Measurements from ENCODE around the gene OR2AP1.

The OR2AP1 gene

DNA sequence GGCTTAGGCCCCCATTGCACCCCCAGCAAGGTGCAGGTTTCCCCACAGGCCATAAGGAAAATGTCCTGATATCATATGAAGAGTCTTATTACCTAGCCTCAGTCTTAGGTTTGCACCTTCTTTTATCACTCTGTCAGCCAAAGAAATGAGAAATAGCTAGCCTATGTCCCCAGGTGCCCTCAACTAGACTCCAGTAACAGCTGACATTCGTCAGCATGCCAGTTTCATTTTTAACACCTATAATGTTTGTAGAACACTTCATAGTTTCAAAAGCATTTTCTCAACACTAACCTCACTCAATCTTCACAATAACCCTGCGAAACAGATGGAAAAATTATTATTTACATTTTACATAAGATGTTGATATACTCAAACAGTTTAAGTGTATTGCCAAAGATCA lies 40.4 kb downstream of the OR2AP1 start:
- H3K4me3 ChIP-seq (ENCODE audit: low read depth in 1 of 2, low read length in 2 of 2) = no peak overlapping the region
- H3K27ac ChIP-seq (ENCODE audit: low read depth, low read length) = no peak overlapping the region
- no peaks in the 10 kb centered on the region for H3K4me1 ChIP-seq (ENCODE audit: insufficient read depth, low read length)
- no peaks in the 10 kb centered on the region for H3K36me3 ChIP-seq (ENCODE audit: insufficient read depth, low read length)
- H3K9me3 ChIP-seq (ENCODE audit: low read length) = peaks cover 10% of the 10 kb centered on the region
- no peaks in the 10 kb centered on the region for H3K27me3 ChIP-seq (ENCODE audit: control insufficient read depth in 1 of 2, insufficient read depth in 2 of 2, low read length in 2 of 2)
- no peak overlapping the region for H3K9ac ChIP-seq (ENCODE audit: low read length)

DNA sequence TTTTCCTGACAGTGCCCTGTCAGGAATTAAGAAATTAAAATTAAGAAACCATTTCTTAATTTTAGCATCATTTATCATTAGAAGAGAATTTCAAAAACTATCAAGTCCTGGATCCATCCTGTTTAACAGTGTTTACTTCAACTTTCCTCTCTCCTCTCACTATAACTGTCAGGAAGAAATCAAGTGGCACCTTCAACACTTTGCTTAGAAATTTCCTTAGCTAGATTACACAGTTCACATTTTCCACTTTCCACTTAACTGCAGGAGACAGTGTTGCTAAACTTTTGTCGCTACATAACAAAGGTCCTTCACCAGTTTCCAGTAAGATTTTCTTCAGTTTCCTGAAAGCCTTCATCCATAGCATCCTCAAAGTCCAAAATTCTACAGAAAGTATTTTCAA lies 42.5 kb downstream of the OR2AP1 start:
- no peaks in the 10 kb centered on the region for H3K27me3 ChIP-seq (ENCODE audit: control insufficient read depth in 1 of 2, insufficient read depth in 2 of 2, low read length in 2 of 2)
- H3K27ac ChIP-seq (ENCODE audit: low read depth, low read length) = no peak overlapping the region
- H3K9me3 ChIP-seq (ENCODE audit: low read length) = peaks cover 10% of the 10 kb centered on the region

DNA sequence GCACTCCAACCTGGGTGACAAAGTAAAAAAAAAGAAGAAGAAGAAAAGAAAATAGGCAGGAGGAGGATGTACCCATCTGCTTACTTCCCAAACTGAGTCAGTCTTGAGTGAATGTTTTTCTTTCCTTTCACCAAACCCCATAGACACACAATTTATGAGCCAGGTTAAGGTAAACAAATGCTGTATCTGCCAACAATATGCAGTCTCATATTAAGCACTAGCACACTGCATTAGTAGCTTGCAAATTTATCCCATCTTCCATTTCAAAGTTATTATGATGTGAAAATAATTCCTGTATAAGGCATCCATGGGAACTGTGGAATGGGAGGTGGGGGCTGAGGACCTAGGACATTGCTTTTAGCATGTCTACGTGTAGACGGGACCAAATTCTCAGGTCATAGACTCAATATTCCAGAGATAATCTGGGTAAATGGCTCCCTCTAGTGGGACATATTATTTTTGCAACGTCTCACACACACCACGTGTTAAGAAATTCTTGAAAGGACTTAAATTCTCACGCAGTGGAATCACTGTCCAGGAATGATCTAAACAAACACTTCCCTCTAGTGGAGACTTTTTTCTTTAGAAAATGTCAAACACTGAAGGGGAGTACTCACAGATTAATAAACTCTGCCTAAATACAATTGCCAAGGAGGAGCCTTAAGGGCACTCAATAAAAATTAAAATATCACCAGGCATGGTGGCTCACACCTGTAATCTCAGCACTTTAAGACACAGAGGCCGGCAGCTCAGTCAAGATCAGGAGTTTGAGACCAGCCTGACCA lies 47.3 kb downstream of the OR2AP1 start:
- Histone ChIP-seq H3K4me3 (ENCODE audit: low read depth in 1 of 2, low read length in 2 of 2) (no peak overlapping the region), H3K9me3 (ENCODE audit: low read length) (peaks cover 10% of the 10 kb centered on the region), H3K9ac (ENCODE audit: low read length) (no peak overlapping the region), H3K27ac (ENCODE audit: low read depth, low read length) (no peak overlapping the region), H3K4me1 (ENCODE audit: insufficient read depth, low read length) (peaks cover 4% of the 10 kb centered on the region), H3K27me3 (ENCODE audit: control insufficient read depth in 1 of 2, insufficient read depth in 2 of 2, low read length in 2 of 2) (no peaks in the 10 kb centered on the region), H3K36me3 (ENCODE audit: insufficient read depth, low read length) (no peaks in the 10 kb centered on the region)

More for the DNA sequence above, 42.5 kb downstream of the OR2AP1 start:
- H3K9ac ChIP-seq (ENCODE audit: low read length) = no peak overlapping the region
- H3K4me3 ChIP-seq (ENCODE audit: low read depth in 1 of 2, low read length in 2 of 2) = no peak overlapping the region
- no peaks in the 10 kb centered on the region for H3K36me3 ChIP-seq (ENCODE audit: insufficient read depth, low read length)
- H3K4me1 ChIP-seq (ENCODE audit: insufficient read depth, low read length) = peaks cover 4% of the 10 kb centered on the region

DNA sequence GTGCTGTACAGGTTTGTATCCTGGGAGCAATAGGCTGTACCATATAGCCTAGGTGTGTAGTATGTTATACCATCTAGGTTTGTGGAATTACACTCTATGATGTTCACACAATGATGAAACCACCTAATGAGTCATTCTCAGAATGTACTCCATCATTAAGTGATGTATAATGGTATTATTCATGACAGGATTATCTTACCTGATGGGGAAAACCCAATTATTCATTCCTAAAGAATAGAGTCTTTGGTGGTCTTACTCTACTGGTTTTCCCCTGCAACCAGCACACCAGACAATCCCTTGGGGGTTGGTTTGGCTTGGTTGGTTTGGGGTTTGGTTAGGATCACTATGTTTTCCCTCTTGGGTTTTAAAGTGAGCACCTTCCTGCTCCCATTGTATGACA lies 51.8 kb downstream of the OR2AP1 start:
- Histone ChIP-seq H3K9me3 (ENCODE audit: low read length) (no peaks in the 10 kb centered on the region), H3K27ac (ENCODE audit: low read depth, low read length) (no peak overlapping the region), H3K27me3 (ENCODE audit: control insufficient read depth in 1 of 2, insufficient read depth in 2 of 2, low read length in 2 of 2) (no peaks in the 10 kb centered on the region), H3K36me3 (ENCODE audit: insufficient read depth, low read length) (no peaks in the 10 kb centered on the region), H3K9ac (ENCODE audit: low read length) (no peak overlapping the region), H3K4me3 (ENCODE audit: low read depth in 1 of 2, low read length in 2 of 2) (no peak overlapping the region), H3K4me1 (ENCODE audit: insufficient read depth, low read length) (peaks cover 4% of the 10 kb centered on the region)

All from muscle layer of colon (tissue), 2 donors.